ENCODE results near the gene FBF1.
A peak's percentile ranks its signal among the peaks of the same experiment; 100 is the strongest.

The FBF1 gene

GRCh38 chr17:75880266-75880665 lies 60.6 kb downstream of the FBF1 start:
- DNase-seq (ENCODE audit: extremely low read depth, low read depth), result no peak
- TF ChIP-seq CTCF (IDR thresholded peaks at IDR 0.05; ENCODE audit: low read depth, low read length), result no peak

- DNase-seq (ENCODE audit: extremely low read depth, low read depth), result no peak
- no peak; the same call in none of the 2 replicates for TF ChIP-seq CTCF (IDR thresholded peaks at IDR 0.05; ENCODE audit: low read depth, low read length)
Observed at GRCh38 chr17:75878174-75878998, 62.5 kb downstream of the FBF1 start, which contains the start of gene TRIM47. TSS of gene TRIM47 (minus strand) at chr17:75878581. CDS start at chr17:75878548, 33 bp downstream.

GRCh38 chr17:75877752-75878173 lies 63.1 kb downstream of the FBF1 start:
- DNase-seq (ENCODE audit: extremely low read depth, low read depth), result no peak
- TF ChIP-seq CTCF (IDR thresholded peaks at IDR 0.05; ENCODE audit: low read depth, low read length), result peak; percentile 17

GRCh38 chr17:75876938-75877751 lies 63.7 kb downstream of the FBF1 start:
- peak; percentile 39 for TF ChIP-seq CTCF (IDR thresholded peaks at IDR 0.05; ENCODE audit: low read depth, low read length)
- peak; percentile 90 for DNase-seq (ENCODE audit: extremely low read depth, low read depth)

GRCh38 chr17:75876190-75876937 lies 64.5 kb downstream of the FBF1 start:
- DNase-seq (ENCODE audit: extremely low read depth, low read depth), result no peak
- TF ChIP-seq CTCF (IDR thresholded peaks at IDR 0.05; ENCODE audit: low read depth, low read length), result 0 out of 2 replicates have a peak, but pooled peaks have one; percentile 2

GRCh38 chr17:75875940-75876189 lies 65.0 kb downstream of the FBF1 start:
- no peak for TF ChIP-seq CTCF (IDR thresholded peaks at IDR 0.05; ENCODE audit: low read depth, low read length)

More at GRCh38 chr17:75875940-75876189, 65.0 kb downstream of the FBF1 start:
- DNase-seq (ENCODE audit: extremely low read depth, low read depth), result no peak

All from AG09319 (cell line).